Loucy (cell line): ENCODE measurements around the gene STX18.

Experiments used
- H2AFZ ChIP-seq: fragments of 200-600 bp; sonication (generic); 2 replicates; pipeline ENCODE4 v1.6.0; 2016; ENCODE audit warnings: antibody characterized with exemption, mild to moderate bottlenecking, low read length, moderate library complexity
- H3F3A ChIP-seq: fragments of 200-600 bp; 2 replicates; pipeline ENCODE4 v1.6.0; 2016; ENCODE audit warnings: antibody characterized with exemption, low read depth, mild to moderate bottlenecking
- H3K27me3 ChIP-seq: fragments of 200-600 bp; sonication (generic); 2 replicates; pipeline ENCODE4 v1.6.1; 2014; ENCODE audit warnings: low read length, mild to moderate bottlenecking; ENCODE audit not compliant: insufficient read depth, poor library complexity, severe bottlenecking
- H3K36me3 ChIP-seq: fragments of 200-600 bp; sonication (generic); 2 replicates; pipeline ENCODE4 v1.6.1; 2016; ENCODE audit warnings: low read length; ENCODE audit not compliant: insufficient read depth
- H3K4me1 ChIP-seq: fragments of 200-600 bp; sonication (generic); 2 replicates; pipeline ENCODE4 v1.5.1; 2014; ENCODE audit warnings: low read length, mild to moderate bottlenecking; ENCODE audit not compliant: insufficient read depth, poor library complexity, severe bottlenecking
- H3K4me2 ChIP-seq: fragments of 200-600 bp; sonication (generic); 2 replicates; pipeline ENCODE4 v1.6.0; 2014; ENCODE audit warnings: antibody characterized with exemption, low read length, low read depth, mild to moderate bottlenecking; ENCODE audit not compliant: poor library complexity, severe bottlenecking
- H3K4me3 ChIP-seq: fragments of 200-600 bp; sonication (generic); 2 replicates; pipeline ENCODE4 v1.5.1; 2014; ENCODE audit warnings: low read length, mild to moderate bottlenecking, mixed read lengths; ENCODE audit not compliant: poor library complexity, severe bottlenecking
- H3K79me2 ChIP-seq: fragments of 200-600 bp; sonication (generic); 2 replicates; pipeline ENCODE4 v1.6.1; 2014; ENCODE audit warnings: low read length; ENCODE audit not compliant: insufficient read depth
- H3K9ac ChIP-seq: fragments of 200-600 bp; sonication (generic); 2 replicates; pipeline ENCODE4 v1.6.0; 2014; ENCODE audit warnings: mild to moderate bottlenecking, low read depth, low read length, moderate library complexity; ENCODE audit not compliant: poor library complexity, severe bottlenecking
- H3K9me2 ChIP-seq: fragments of 200-600 bp; sonication (generic); replicated peaks from 2 replicates; pipeline ENCODE4 v1.6.1; 2016; ENCODE audit warnings: low read depth, low read length, mixed read lengths
- H3K9me3 ChIP-seq: fragments of 200-600 bp; sonication (generic); 2 replicates; pipeline ENCODE4 v1.6.1; 2014; ENCODE audit warnings: mild to moderate bottlenecking, antibody characterized with exemption, low read length, low read depth; ENCODE audit not compliant: insufficient read depth
- H4K20me1 ChIP-seq: fragments of 200-600 bp; sonication (generic); 2 replicates; pipeline ENCODE4 v1.6.0; 2014; ENCODE audit warnings: antibody characterized with exemption, low read length, mild to moderate bottlenecking; ENCODE audit not compliant: insufficient read depth, poor library complexity, severe bottlenecking
- EZH2phosphoT487 ChIP-seq: fragments of 200-600 bp; IDR thresholded peaks from 2 replicates; pipeline ENCODE4 v1.6.1; 2018; ENCODE audit warnings: antibody characterized with exemption, mild to moderate bottlenecking, moderate library complexity, borderline replicate concordance
- TF ChIP-seq, protein P1 (sequence below): fragments of 200-600 bp; sonication (generic); conservative IDR thresholded peaks from 2 replicates; pipeline ENCODE4 v1.5.1; 2014; ENCODE audit warnings: mild to moderate bottlenecking, antibody characterized with exemption, low read length

STX18 gene

DNA sequence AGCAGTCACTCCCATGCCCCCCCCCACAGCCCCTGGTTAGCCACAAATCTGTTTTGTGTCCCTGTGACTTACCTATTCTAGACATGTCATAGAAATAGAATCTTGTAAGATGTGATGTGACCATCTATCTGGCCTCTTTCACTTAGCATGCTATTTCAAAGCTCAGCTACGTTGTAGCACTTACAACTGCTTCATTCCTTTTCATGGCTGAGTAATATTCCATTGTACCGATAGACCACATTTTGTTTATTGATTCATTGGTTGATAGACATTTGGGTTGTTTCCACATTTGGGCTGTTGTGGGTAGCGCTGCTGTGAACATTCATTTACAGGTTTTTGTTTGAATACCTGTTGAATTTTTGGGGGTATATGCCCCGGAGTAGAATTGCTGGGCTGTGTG lies 143.4 kb downstream of the STX18 start:
- TF ChIP-seq, protein P1, sequence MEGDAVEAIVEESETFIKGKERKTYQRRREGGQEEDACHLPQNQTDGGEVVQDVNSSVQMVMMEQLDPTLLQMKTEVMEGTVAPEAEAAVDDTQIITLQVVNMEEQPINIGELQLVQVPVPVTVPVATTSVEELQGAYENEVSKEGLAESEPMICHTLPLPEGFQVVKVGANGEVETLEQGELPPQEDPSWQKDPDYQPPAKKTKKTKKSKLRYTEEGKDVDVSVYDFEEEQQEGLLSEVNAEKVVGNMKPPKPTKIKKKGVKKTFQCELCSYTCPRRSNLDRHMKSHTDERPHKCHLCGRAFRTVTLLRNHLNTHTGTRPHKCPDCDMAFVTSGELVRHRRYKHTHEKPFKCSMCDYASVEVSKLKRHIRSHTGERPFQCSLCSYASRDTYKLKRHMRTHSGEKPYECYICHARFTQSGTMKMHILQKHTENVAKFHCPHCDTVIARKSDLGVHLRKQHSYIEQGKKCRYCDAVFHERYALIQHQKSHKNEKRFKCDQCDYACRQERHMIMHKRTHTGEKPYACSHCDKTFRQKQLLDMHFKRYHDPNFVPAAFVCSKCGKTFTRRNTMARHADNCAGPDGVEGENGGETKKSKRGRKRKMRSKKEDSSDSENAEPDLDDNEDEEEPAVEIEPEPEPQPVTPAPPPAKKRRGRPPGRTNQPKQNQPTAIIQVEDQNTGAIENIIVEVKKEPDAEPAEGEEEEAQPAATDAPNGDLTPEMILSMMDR, result no peak
- no peak for TF ChIP-seq EZH2phosphoT487
- Histone ChIP-seq H4K20me1 (no peaks in the 10 kb centered on the region), H3K79me2 (no peaks in the 10 kb centered on the region), H3K9me2 (no peaks in the 10 kb centered on the region), H3K36me3 (no peaks in the 10 kb centered on the region), H3F3A (no peaks in the 10 kb centered on the region), H3K9ac (no peak overlapping the region), H3K4me3 (no peak overlapping the region), H3K4me2 (no peak overlapping the region), H3K4me1 (no peaks in the 10 kb centered on the region), H3K9me3 (no peaks in the 10 kb centered on the region), H2AFZ (no peak overlapping the region), H3K27me3 (no peaks in the 10 kb centered on the region)

DNA sequence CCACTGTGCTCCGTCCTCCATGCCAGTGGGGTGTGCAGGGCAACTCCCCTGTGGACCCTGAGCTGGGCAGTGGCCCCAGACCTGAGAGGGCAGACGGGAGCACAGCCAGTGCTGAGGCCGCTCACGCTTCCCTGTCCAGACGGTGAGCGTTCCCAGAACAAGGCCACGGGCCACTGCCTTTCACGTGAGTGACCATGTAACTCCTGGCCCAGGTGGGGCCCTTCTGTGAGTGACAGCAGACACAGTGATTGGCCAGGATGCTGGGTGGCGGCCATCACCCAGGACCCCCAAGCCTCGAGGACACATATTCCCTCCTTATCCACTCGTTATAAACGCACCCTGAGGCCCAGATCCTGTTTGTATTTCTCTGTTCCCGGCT lies 144.4 kb downstream of the STX18 start:
- TF ChIP-seq, protein P1, result no peak
- no peak for TF ChIP-seq EZH2phosphoT487

DNA sequence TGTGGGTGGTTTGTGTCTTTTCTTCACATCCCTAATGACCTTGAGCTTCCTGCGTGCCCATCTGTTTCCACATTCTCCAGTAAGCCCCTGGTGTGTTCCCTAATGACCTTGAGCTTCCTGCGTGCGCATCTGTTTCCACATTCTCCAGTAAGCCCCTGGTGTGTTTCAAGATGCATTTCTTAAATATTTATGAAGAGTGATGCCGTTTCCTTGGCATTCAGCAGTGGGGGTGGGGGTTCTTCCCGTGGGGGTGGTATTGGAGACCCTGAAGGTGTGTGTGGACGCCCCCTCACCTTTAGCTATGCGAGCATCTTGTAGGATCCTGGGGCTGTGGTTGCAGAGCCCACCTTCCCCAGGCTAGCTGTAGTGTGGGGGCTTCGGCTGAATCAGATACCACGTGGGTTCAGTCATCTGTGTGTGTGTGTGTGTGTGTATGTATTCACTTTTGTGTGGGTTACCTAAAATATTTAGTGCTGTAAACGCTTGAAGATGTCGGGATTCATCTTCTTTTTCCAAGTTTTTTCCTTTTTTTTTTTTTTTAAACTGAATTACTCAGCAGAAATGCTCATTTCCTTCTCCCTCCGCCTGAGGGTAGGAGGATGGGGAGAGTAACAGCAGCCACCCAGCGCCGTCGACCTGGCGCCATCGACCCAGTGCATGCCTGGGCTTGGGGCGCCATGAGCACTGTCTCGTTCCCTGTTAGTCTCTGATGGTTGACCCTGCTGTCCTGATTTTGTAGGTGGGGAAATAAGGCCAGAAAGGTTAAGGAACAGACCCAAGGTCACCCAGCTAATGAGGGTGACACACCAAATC lies 145.0 kb downstream of the STX18 start:
- H3K4me3 ChIP-seq, result no peak overlapping the region
- no peaks in the 10 kb centered on the region for H3F3A ChIP-seq
- no peaks in the 10 kb centered on the region for H3K9me3 ChIP-seq
- H3K79me2 ChIP-seq, result no peaks in the 10 kb centered on the region
- H3K9me2 ChIP-seq, result no peaks in the 10 kb centered on the region
- no peak overlapping the region for H2AFZ ChIP-seq
- no peaks in the 10 kb centered on the region for H3K27me3 ChIP-seq
- H3K9ac ChIP-seq, result no peak overlapping the region
- no peak overlapping the region for H3K4me2 ChIP-seq
- TF ChIP-seq EZH2phosphoT487, result no peak
- TF ChIP-seq, protein P1, result no peak
- no peaks in the 10 kb centered on the region for H3K36me3 ChIP-seq
- no peaks in the 10 kb centered on the region for H3K4me1 ChIP-seq
- no peaks in the 10 kb centered on the region for H4K20me1 ChIP-seq

More for the DNA sequence above, 144.4 kb downstream of the STX18 start:
- no peak overlapping the region for H3K9ac ChIP-seq
- no peak overlapping the region for H3K4me2 ChIP-seq
- no peaks in the 10 kb centered on the region for H3K9me2 ChIP-seq
- no peak overlapping the region for H3K4me3 ChIP-seq
- H3K4me1 ChIP-seq, result no peaks in the 10 kb centered on the region
- H3K36me3 ChIP-seq, result no peaks in the 10 kb centered on the region
- no peaks in the 10 kb centered on the region for H3K79me2 ChIP-seq
- no peaks in the 10 kb centered on the region for H3K27me3 ChIP-seq
- H4K20me1 ChIP-seq, result no peaks in the 10 kb centered on the region
- H2AFZ ChIP-seq, result no peak overlapping the region
- H3F3A ChIP-seq, result no peaks in the 10 kb centered on the region
- no peaks in the 10 kb centered on the region for H3K9me3 ChIP-seq
